GM08714 (cell line): ENCODE results near the gene TMEM54.

Experiments
- H3K4me3 ChIP-seq: fragments of 200-500 bp; sonication (Bioruptor generic); 2 replicates; pipeline ENCODE4 v1.5.1; 2014; ENCODE audit warnings: mild to moderate bottlenecking, low read length, inconsistent platforms
- ZNF274 ChIP-seq: IDR thresholded peaks from 2 replicates; pipeline ENCODE4 v1.6.1; 2012; ENCODE audit warnings: mild to moderate bottlenecking, low read depth, low read length

TMEM54 gene

GRCh38 chr1:32871364-32872191 is 29.6 kb downstream of the TMEM54 start:
- H3K4me3 ChIP-seq, result no peak overlapping the region
- no peak for TF ChIP-seq ZNF274

GRCh38 chr1:32870615-32871363 is 30.4 kb downstream of the TMEM54 start, which contains the start of gene FNDC5:
TSS of gene FNDC5 (minus strand) at chr1:32870912.
- no peak within 1 kb of the TSS for H3K4me3 ChIP-seq
- TF ChIP-seq ZNF274, result no peak

GRCh38 chr1:32869923-32870614 is 31.1 kb downstream of the TMEM54 start:
- H3K4me3 ChIP-seq, result no peak overlapping the region

GRCh38 chr1:32868806-32869455 is 32.3 kb downstream of the TMEM54 start:
- TF ChIP-seq ZNF274, result no peak

More at GRCh38 chr1:32869923-32870614, 31.1 kb downstream of the TMEM54 start:
- no peak for TF ChIP-seq ZNF274

GRCh38 chr1:32868085-32868484 is 33.1 kb downstream of the TMEM54 start:
- no peak overlapping the region for H3K4me3 ChIP-seq
- TF ChIP-seq ZNF274, result no peak

More at GRCh38 chr1:32868806-32869455, 32.3 kb downstream of the TMEM54 start:
- H3K4me3 ChIP-seq, result no peak overlapping the region

GRCh38 chr1:32867671-32868070 is 33.5 kb downstream of the TMEM54 start:
- no peak for TF ChIP-seq ZNF274
- H3K4me3 ChIP-seq, result no peak overlapping the region

GRCh38 chr1:32867151-32867550 is 34.0 kb downstream of the TMEM54 start:
- TF ChIP-seq ZNF274, result no peak
- no peak overlapping the region for H3K4me3 ChIP-seq

GRCh38 chr1:32865639-32866405 is 35.4 kb downstream of the TMEM54 start:
- no peak overlapping the region for H3K4me3 ChIP-seq
- no peak for TF ChIP-seq ZNF274

- H3K4me3 ChIP-seq, result no peak overlapping the region
- no peak for TF ChIP-seq ZNF274
These were observed 36.7 kb downstream of the TMEM54 start for GRCh38 chr1:32864375-32865019.

GRCh38 chr1:32863881-32864245 is 37.3 kb downstream of the TMEM54 start:
- TF ChIP-seq ZNF274, result no peak
- no peak overlapping the region for H3K4me3 ChIP-seq

GRCh38 chr1:32863218-32863880 is 37.8 kb downstream of the TMEM54 start:
- H3K4me3 ChIP-seq, result no peak overlapping the region
- no peak for TF ChIP-seq ZNF274
